Mesodermal cell (in vitro differentiated cells): ENCODE results near the gene CD47.

Experiments
- H3K27ac ChIP-seq: 2 replicates; pipeline ENCODE4 v1.7.0; 2013; ENCODE audit warnings: mild to moderate bottlenecking, low read depth, low read length, moderate library complexity; ENCODE audit not compliant: severe bottlenecking
- H3K36me3 ChIP-seq: 2 replicates; pipeline ENCODE4 v1.7.1; 2013; ENCODE audit warnings: mild to moderate bottlenecking, low read length, moderate library complexity; ENCODE audit not compliant: control insufficient read depth, insufficient read depth
- H3K4me1 ChIP-seq: one replicate; pipeline ENCODE4 v1.7.1; 2013; ENCODE audit warnings: mild to moderate bottlenecking, low read length; ENCODE audit not compliant: insufficient read depth, control insufficient read depth, poor library complexity, severe bottlenecking
- H3K4me3 ChIP-seq: 2 replicates; pipeline ENCODE4 v1.7.0; 2013; ENCODE audit warnings: low read length, control low read depth, mild to moderate bottlenecking; ENCODE audit not compliant: insufficient read depth, poor library complexity, severe bottlenecking; ENCODE audit errors: extremely low read depth
- H3K9me3 ChIP-seq: 2 replicates; pipeline ENCODE4 v1.7.1; 2013; ENCODE audit warnings: mild to moderate bottlenecking, low read length, moderate library complexity; ENCODE audit not compliant: control insufficient read depth
- WGBS, 2 experiments: methylation state at CpG; one replicate each; pipeline ENCODE4 v1.1.5; 2013; ENCODE audit warnings: missing lambda C conversion rate in 2 of 2; ENCODE audit not compliant: insufficient coverage in 2 of 2; 5-methylcytosine and 5-hydroxymethylcytosine counted together

The CD47 gene

GRCh38 chr3:108013141-108014055, 77.4 kb downstream of the CD47 start:
- Histone ChIP-seq H3K4me1 (no peaks in the 10 kb centered on the region), H3K27ac (no peak overlapping the region), H3K36me3 (no peaks in the 10 kb centered on the region), H3K4me3 (no peak overlapping the region), H3K9me3 (no peaks in the 10 kb centered on the region)
- 94 to 100% methylated on average over 7 of the region's 8 CpGs for WGBS, 2 experiments

GRCh38 chr3:108012304-108012703, 78.5 kb downstream of the CD47 start:
- Histone ChIP-seq H3K9me3 (no peaks in the 10 kb centered on the region), H3K27ac (no peak overlapping the region), H3K4me1 (no peaks in the 10 kb centered on the region), H3K36me3 (no peaks in the 10 kb centered on the region), H3K4me3 (no peak overlapping the region)
- WGBS, 2 experiments, result 89 to 90% methylated on average over 5 to 6 of the region's 8 CpGs

GRCh38 chr3:108011616-108012015, 79.2 kb downstream of the CD47 start:
- no peaks in the 10 kb centered on the region for H3K4me1 ChIP-seq
- no peak overlapping the region for H3K4me3 ChIP-seq
- H3K36me3 ChIP-seq, result no peaks in the 10 kb centered on the region
- H3K27ac ChIP-seq, result no peak overlapping the region
- no peaks in the 10 kb centered on the region for H3K9me3 ChIP-seq
- 82 to 100% methylated on average over 3 of the region's 4 CpGs for WGBS, 2 experiments

GRCh38 chr3:108008931-108009639, 81.7 kb downstream of the CD47 start:
- Histone ChIP-seq H3K9me3 (no peaks in the 10 kb centered on the region), H3K36me3 (no peaks in the 10 kb centered on the region), H3K27ac (no peak overlapping the region), H3K4me3 (no peak overlapping the region), H3K4me1 (no peaks in the 10 kb centered on the region)
- WGBS, 2 experiments, result 93 to 100% methylated on average over 2 to 3 of the region's 3 CpGs

- H3K27ac ChIP-seq, result no peak overlapping the region
- 80 to 92% methylated on average over 1 to 2 of the region's 2 CpGs for WGBS, 2 experiments
These were observed 82.7 kb downstream of the CD47 start for GRCh38 chr3:108008106-108008505.

GRCh38 chr3:108006881-108007331, 83.9 kb downstream of the CD47 start:
- Histone ChIP-seq H3K4me1 (no peaks in the 10 kb centered on the region), H3K27ac (peak overlapping the region; percentile 31), H3K4me3 (no peak overlapping the region), H3K9me3 (no peaks in the 10 kb centered on the region), H3K36me3 (no peaks in the 10 kb centered on the region)
- 83 to 100% methylated on average over 1 of the region's 2 CpGs for WGBS, 2 experiments

More at GRCh38 chr3:108008106-108008505, 82.7 kb downstream of the CD47 start:
- Histone ChIP-seq H3K9me3 (no peaks in the 10 kb centered on the region), H3K4me1 (no peaks in the 10 kb centered on the region), H3K4me3 (no peak overlapping the region), H3K36me3 (no peaks in the 10 kb centered on the region)

- Histone ChIP-seq H3K36me3 (no peaks in the 10 kb centered on the region), H3K4me1 (no peaks in the 10 kb centered on the region), H3K9me3 (no peaks in the 10 kb centered on the region), H3K4me3 (no peak overlapping the region), H3K27ac (peak overlapping the region; percentile 31)
- WGBS, 2 experiments, result 87 to 88% methylated on average over 9 of the region's 11 CpGs
These were observed 84.6 kb downstream of the CD47 start for GRCh38 chr3:108006077-108006771.

- H3K27ac ChIP-seq, result no peak overlapping the region
- H3K4me1 ChIP-seq, result no peaks in the 10 kb centered on the region
- WGBS, 2 experiments, result 79 to 87% methylated on average over 6 of the region's 9 CpGs
- H3K4me3 ChIP-seq, result no peak overlapping the region
- H3K36me3 ChIP-seq, result no peaks in the 10 kb centered on the region
- no peaks in the 10 kb centered on the region for H3K9me3 ChIP-seq
These were observed 86.2 kb downstream of the CD47 start for GRCh38 chr3:108004647-108005046.

GRCh38 chr3:108001457-108001856, 89.4 kb downstream of the CD47 start:
- no CpG with 5 or more reads among the region's 1 CpG for WGBS, 2 experiments
- Histone ChIP-seq H3K36me3 (no peaks in the 10 kb centered on the region), H3K4me3 (no peak overlapping the region), H3K9me3 (no peaks in the 10 kb centered on the region), H3K4me1 (no peaks in the 10 kb centered on the region), H3K27ac (no peak overlapping the region)

- Histone ChIP-seq H3K4me1 (no peaks in the 10 kb centered on the region), H3K27ac (no peak overlapping the region), H3K36me3 (no peaks in the 10 kb centered on the region), H3K9me3 (no peaks in the 10 kb centered on the region), H3K4me3 (no peak overlapping the region)
- WGBS, 2 experiments, result 88 to 93% methylated on average over 5 of the region's 5 CpGs
These were observed 91.5 kb downstream of the CD47 start for GRCh38 chr3:107999215-107999775.
